Measurements from ENCODE around the gene TBC1D3G.
"Not testable (repeated sequence)": the region's sequence is repeated elsewhere in the genome, so short reads cannot be mapped to it uniquely, and the experiment has no call there.

The TBC1D3G gene
- total RNA-seq: 0 reads per million in 17 experiments

- not testable (repeated sequence) for DNase-seq
Measured at GRCh38 chr17:36323584-36323983, at the start of gene TBC1D3G. Gene TBC1D3G, plus strand, starts transcription at chr17:36323884. Its CDS starts 1,528 bp downstream, at chr17:36325412.

GRCh38 chr17:36283256-36283655, 40.4 kb upstream of the TBC1D3G start:
- not testable (repeated sequence) for DNase-seq

- DNase-seq: not testable (repeated sequence)
Measured at GRCh38 chr17:36284219-36284618, 39.5 kb upstream of the TBC1D3G start.

- DNase-seq: not testable (repeated sequence)
Measured at GRCh38 chr17:36289965-36290612, 33.6 kb upstream of the TBC1D3G start.

- not testable (repeated sequence) for DNase-seq
Measured at GRCh38 chr17:36295161-36295560, 28.5 kb upstream of the TBC1D3G start.

DNA sequence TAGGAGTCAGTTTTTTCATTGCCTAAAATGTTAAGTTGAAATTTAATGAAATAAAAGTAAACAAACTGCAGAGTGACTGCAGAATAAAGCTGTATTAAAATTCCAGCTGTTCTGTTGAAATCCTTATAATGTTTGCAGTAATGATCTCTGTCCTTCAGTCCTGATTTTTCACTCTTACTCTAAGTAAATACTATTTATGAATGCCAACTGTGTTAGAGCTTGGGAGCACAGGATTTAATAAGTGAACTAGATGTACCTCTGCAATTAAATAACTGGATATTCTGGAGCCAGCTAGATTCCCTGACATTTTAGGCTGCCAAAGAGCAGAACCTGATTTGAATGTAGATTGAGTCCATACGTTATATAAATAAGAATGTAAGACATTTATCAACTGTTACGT, 7.9 kb upstream of the TBC1D3G start:
- not testable (repeated sequence) for DNase-seq

DNA sequence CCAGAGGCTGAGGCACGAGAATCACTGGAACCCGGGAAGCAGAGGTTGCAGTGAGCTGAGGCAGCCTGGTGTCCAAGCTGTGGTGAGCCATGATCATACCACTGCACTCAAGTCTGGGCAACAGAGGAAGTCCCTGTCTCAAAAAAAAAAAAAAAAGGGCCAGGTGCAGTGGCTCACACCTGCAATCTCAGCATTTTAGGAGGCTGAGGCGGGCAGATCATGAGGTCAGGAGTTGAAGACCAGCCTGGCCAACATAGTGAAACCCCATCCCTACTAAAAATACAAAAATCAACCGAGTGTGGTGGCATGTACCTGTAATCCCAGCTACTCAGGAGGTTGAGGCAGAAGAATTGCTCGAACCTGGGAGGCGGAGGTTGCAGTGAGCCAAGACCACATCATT, 38.8 kb downstream of the TBC1D3G start:
- not testable (repeated sequence) for DNase-seq

- DNase-seq: not testable (repeated sequence)
Measured at GRCh38 chr17:36375938-36376337, 52.3 kb downstream of the TBC1D3G start.

Measured in suppressor macrophage (primary cell).